ENCODE measurements around the gene TXNL4B. TPM values are rescaled to one million over a fixed set of nuclear protein-coding genes. Genes with fewer than 3 reads are reported as not detected.

The TXNL4B gene
- total and polyA plus RNA-seq, 10 of the 15 experiments (the other 5 are each of a cell fraction or from before 2014, with no cell fraction given) = 11.1 to 24.0 (median 15.9) TPM

GRCh38 chr16:72068930-72069329 is 24.5 kb downstream of the TXNL4B start (continued):
- no peak for TF ChIP-seq ZBTB11 (CRISPR knock-in tag; IDR thresholded peaks at IDR 0.05)
- TF ChIP-seq DPF2 (IDR thresholded peaks at IDR 0.05) = no peak
- no peak for TF ChIP-seq TAF1 (IDR thresholded peaks at IDR 0.05; ENCODE audit: borderline replicate concordance, low read depth, low read length)
- TF ChIP-seq RAD21 (IDR thresholded peaks at IDR 0.05; ENCODE audit: insufficient read depth, low read depth, low read length) = no peak

- Histone ChIP-seq H3K4me2 (ENCODE audit: control insufficient read depth, insufficient read depth) (no peak overlapping the region), H4K20me1 (ENCODE audit: control insufficient read depth, insufficient read depth) (no peaks in the 10 kb centered on the region), H3K9ac (ENCODE audit: control insufficient read depth, insufficient read depth, low read length) (no peak overlapping the region), H3K27ac (ENCODE audit: control insufficient read depth, insufficient read depth) (no peak overlapping the region), H3K79me2 (ENCODE audit: control insufficient read depth, insufficient read depth, low read length) (no peaks in the 10 kb centered on the region), H3K4me3 (no peak overlapping the region), H2AFZ (ENCODE audit: control insufficient read depth, low read depth, low read length) (no peak overlapping the region), H3K36me3 (ENCODE audit: control insufficient read depth in 2 of 2, insufficient read depth in 2 of 2, low read length in 1 of 2) (no peaks in the 10 kb centered on the region), H3K4me1 (ENCODE audit: control insufficient read depth, insufficient read depth, low read length) (no peaks in the 10 kb centered on the region), H3K27me3 (replicated peaks in 1 of 2; ENCODE audit: control insufficient read depth in 2 of 2, insufficient read depth in 2 of 2, low read length in 1 of 2) (no peaks in the 10 kb centered on the region), H3K9me3 (replicated peaks; ENCODE audit: control insufficient read depth, insufficient read depth, low read length) (no peaks in the 10 kb centered on the region)
- no peak for DNase-seq (ENCODE audit: low read depth, low spot score)
- peak; percentile 84 for ATAC-seq
- ChIA-PET POLR2A (no interaction called here), RAD21 (ENCODE audit: unreplicated experiment) (interaction anchor here (0.9 to 1.8 kb wide), 3 partner anchors 22 to 28 kb away, joined by 3 to 4 read pairs (median 3); partner anchors contain the start of gene TXNL4B), SMC1A (ENCODE audit: uncharacterized antibody, unreplicated experiment) (interaction anchor here (0.7 to 1.8 kb wide), 4 partner anchors 20 to 26 kb away, joined by 3 to 10 read pairs (median 3); partner anchors contain the start of genes DHX38 and TXNL4B), CTCF (interaction anchor here (0.7 to 3.1 kb wide), 15 partner anchors 9 to 1812 kb away, joined by 3 to 27 read pairs (median 4); partner anchors contain the start of genes DHX38 and TXNL4B)
- no TSS peak for BruUV-seq (replicated peaks)
- intact Hi-C loops (cut with micrococcal nuclease; ENCODE audit: unreplicated experiment) (loop anchor here (1.0 to 5.0 kb wide), 2 partner anchors 33 to 401 kb away; no protein-coding TSS in a partner anchor), in situ Hi-C loops (cut with MboI) (no loop called here)
- peak; percentile 55 to 57 (median 56) for TF ChIP-seq CTCF (IDR thresholded peaks at IDR 0.05 in 2 of 3, conservative IDR thresholded peaks at IDR 0.05 in 1 of 3; ENCODE audit: control insufficient read depth in 2 of 3, extremely low read depth in 1 of 3, insufficient read depth in 1 of 3, low read depth in 3 of 3, low read length in 3 of 3)
- TF ChIP-seq BCLAF1 (IDR thresholded peaks at IDR 0.05) = no peak
- peak; percentile 60; the same call in 1 of the 2 replicates for TF ChIP-seq SMC3 (IDR thresholded peaks at IDR 0.05; ENCODE audit: borderline replicate concordance, low read length)
- TF ChIP-seq RAD21 (IDR thresholded peaks at IDR 0.05; ENCODE audit: insufficient read depth, low read depth, low read length) = peak; percentile 67
- FAIRE-seq = no peak
- WGBS (ENCODE audit: insufficient coverage, insufficient replicate concordance, low lambda C conversion rate, missing lambda C conversion rate) = 0% methylated on average over 1 of the region's 1 CpG
These were observed 26.7 kb downstream of the TXNL4B start for GRCh38 chr16:72066747-72067146.
